Uterus (tissue), 4 donors: ENCODE measurements around the gene CTRB2. TPM values are rescaled to one million over a fixed set of nuclear protein-coding genes. Genes with fewer than 3 reads are reported as not detected.

Experiments
- DNase-seq, 2 donors: peaks; one replicate each; pipeline ENCODE4 v3.0.0-alpha.2; 2019 to 2020
- H3K27ac ChIP-seq, 2 donors: fragments of 200-600 bp; sonication (generic); 1 replicate in 1 of 2; 2 replicates in 1 of 2; pipeline ENCODE4 v1.5.1; 2016 to 2018
- H3K27me3 ChIP-seq, 2 donors: fragments of 200-600 bp; sonication (generic); one replicate each; pipeline ENCODE4 v1.5.1; 2018 to 2019; ENCODE audit warnings: control low read depth in 1 of 2
- H3K36me3 ChIP-seq, 2 donors: fragments of 200-600 bp; sonication (generic); one replicate each; pipeline ENCODE4 v1.5.1; 2019; ENCODE audit warnings: control low read depth in 1 of 2
- H3K4me1 ChIP-seq, 2 donors: fragments of 200-600 bp; sonication (generic); one replicate each; pipeline ENCODE4 v1.5.1; 2018 to 2019; ENCODE audit warnings: control low read depth in 1 of 2
- H3K4me3 ChIP-seq, 2 donors: fragments of 200-600 bp; sonication (generic); 1 replicate in 1 of 2; 2 replicates in 1 of 2; pipeline ENCODE4 v1.5.1; 2018 to 2019; ENCODE audit warnings: mild to moderate bottlenecking in 1 of 2
- H3K9me3 ChIP-seq, 2 donors: fragments of 200-600 bp; sonication (generic); one replicate each; pipeline ENCODE4 v1.5.1; 2019; ENCODE audit warnings: control low read depth in 1 of 2
- CTCF ChIP-seq, 4 experiments: fragments of 200-600 bp in 2 of 4; fragments of 450-650 bp in 2 of 4; sonication (generic) in 2 of 4; IDR thresholded peaks; one replicate each; pipeline ENCODE4 v1.5.1; 2016 to 2019; ENCODE audit warnings: antibody characterized with exemption in 4 of 4, mild to moderate bottlenecking in 2 of 4, moderate library complexity in 1 of 4
- POLR2A ChIP-seq, 2 donors: fragments of 450-650 bp; IDR thresholded peaks; one replicate each; pipeline ENCODE4 v1.6.1; 2016; ENCODE audit warnings: antibody characterized with exemption in 2 of 2, mild to moderate bottlenecking in 1 of 2, moderate library complexity in 1 of 2
- intact Hi-C: fragments of 100-400 bp; cut with DNase I; formaldehyde crosslinking; loops from one replicate; pipeline ENCODE4 v1.15.1; 2023; ENCODE audit warnings: low total_unique reads
- total RNA-seq, 4 donors: library from RNA; depleted of rRNA in 3 of 4; stranded (reverse); fragments of >200 nt in 3 of 4; gene quantifications; one replicate each; pipeline versions ENCODE4 v1.1.0 to v1.2.4, GENCODE V29; 2014 to 2023
- donor health status: DM: yes; HTN: yes; CAD: no.

Gene CTRB2
- not detected for total RNA-seq

- no peak for TF ChIP-seq CTCF (IDR thresholded peaks at IDR 0.05)
- no peak for TF ChIP-seq POLR2A (IDR thresholded peaks at IDR 0.05)
- no peak for DNase-seq
- H3K27me3 ChIP-seq: no peaks in the 10 kb centered on the region
- no peak within 1 kb of the TSS for H3K27ac ChIP-seq
- no peaks in the 10 kb centered on the region for H3K9me3 ChIP-seq
- H3K4me3 ChIP-seq: no peak within 1 kb of the TSS
- H3K4me1 ChIP-seq: no peaks in the 10 kb centered on the region
- intact Hi-C loops: no loop called here
- no peaks in the 10 kb centered on the region for H3K36me3 ChIP-seq
These were observed at the start of gene CTRB2 for GRCh38 chr16:75206749-75207451. Gene CTRB2 (minus strand): TSS chr16:75207161. CDS start chr16:75207141, 20 bp downstream.

- DNase-seq: peak in 1 of 2 donors; percentile 45
- Histone ChIP-seq H3K27me3 (no peaks in the 10 kb centered on the region), H3K4me3 (no peak overlapping the region), H3K4me1 (peaks cover 24 to 59% of the 10 kb centered on the region in 2 donors), H3K27ac (peak overlapping the region; percentile 82 to 97), H3K36me3 (no peaks in the 10 kb centered on the region), H3K9me3 (no peaks in the 10 kb centered on the region)
- intact Hi-C loops: no loop called here
- no peak for TF ChIP-seq POLR2A (IDR thresholded peaks at IDR 0.05)
- TF ChIP-seq CTCF (IDR thresholded peaks at IDR 0.05): no peak
These were observed 49.2 kb upstream of the CTRB2 start for GRCh38 chr16:75256059-75256571.

GRCh38 chr16:75254359-75254837 is 47.4 kb upstream of the CTRB2 start:
- no peak overlapping the region for H3K4me3 ChIP-seq
- H3K9me3 ChIP-seq: no peaks in the 10 kb centered on the region
- H3K36me3 ChIP-seq: no peaks in the 10 kb centered on the region
- no peaks in the 10 kb centered on the region for H3K27me3 ChIP-seq
- TF ChIP-seq CTCF (IDR thresholded peaks at IDR 0.05): no peak
- TF ChIP-seq POLR2A (IDR thresholded peaks at IDR 0.05): no peak
- peak overlapping the region; percentile 82 to 97 for H3K27ac ChIP-seq
- peaks cover 29 to 73% of the 10 kb centered on the region in 2 donors for H3K4me1 ChIP-seq
- intact Hi-C loops: loop anchor here (5.0 kb wide), 1 partner anchor 133 kb away; no protein-coding TSS in a partner anchor
- DNase-seq: peak in 1 of 2 donors; percentile 33

- Histone ChIP-seq H3K36me3 (no peaks in the 10 kb centered on the region), H3K9me3 (no peaks in the 10 kb centered on the region), H3K27ac (peak overlapping the region; percentile 82 to 97), H3K4me3 (no peak overlapping the region), H3K27me3 (no peaks in the 10 kb centered on the region), H3K4me1 (peaks cover 34 to 78% of the 10 kb centered on the region in 2 donors)
- TF ChIP-seq CTCF (IDR thresholded peaks at IDR 0.05): no peak
- TF ChIP-seq POLR2A (IDR thresholded peaks at IDR 0.05): peak in 1 of 2 donors; percentile 19
- peak; percentile 59 to 68 for DNase-seq
- intact Hi-C loops: loop anchor here (5.0 kb wide), 1 partner anchor 134 kb away; no protein-coding TSS in a partner anchor
These were observed 46.3 kb upstream of the CTRB2 start for GRCh38 chr16:75252946-75253911.
